ENCODE data around the gene NOP53. TPM values are rescaled to one million over a fixed set of nuclear protein-coding genes. Genes with fewer than 3 reads are reported as not detected.
"Not testable (repeated sequence)": the region's sequence is repeated elsewhere in the genome, so short reads cannot be mapped to it uniquely, and the experiment has no call there.

The NOP53 gene
- total and polyA plus RNA-seq, 3 donors from 2014 or later, result 166 to 325 (median 309) TPM

- H3K4me3 ChIP-seq, result no peak overlapping the region
- no peaks in the 10 kb centered on the region for H3K36me3 ChIP-seq (ENCODE audit: low read depth, missing control alignments)
- no peak for DNase-seq
- WGBS, 2 donors, result 88 to 92% methylated on average over 36 to 48 of the region's 48 CpGs
- H3K9me3 ChIP-seq, result no peaks in the 10 kb centered on the region
- H3K27me3 ChIP-seq, result no peaks in the 10 kb centered on the region
- H3K4me1 ChIP-seq, result peaks cover 20% of the 10 kb centered on the region
- TF ChIP-seq POLR2A (IDR thresholded peaks at IDR 0.05) (no peak), CTCF (IDR thresholded peaks at IDR 0.05) (no peak)
- intact Hi-C loops (cut with DNase I; ENCODE audit: low total_unique reads), result no loop called here
- H3K27ac ChIP-seq, result no peak overlapping the region
Observed at GRCh38 chr19:47740866-47741519, 4.4 kb upstream of the NOP53 start.

GRCh38 chr19:47741544-47742140 lies 3.7 kb upstream of the NOP53 start:
- peaks cover 27% of the 10 kb centered on the region for H3K4me1 ChIP-seq
- intact Hi-C loops (cut with DNase I; ENCODE audit: low total_unique reads), result no loop called here
- H3K27me3 ChIP-seq, result no peaks in the 10 kb centered on the region
- no peak for DNase-seq
- TF ChIP-seq POLR2A (IDR thresholded peaks at IDR 0.05), result no peak
- TF ChIP-seq CTCF (IDR thresholded peaks at IDR 0.05), result no peak
- H3K36me3 ChIP-seq (ENCODE audit: low read depth, missing control alignments), result no peaks in the 10 kb centered on the region
- peak overlapping the region in 1 of 2 donors; percentile 96 for H3K27ac ChIP-seq
- H3K4me3 ChIP-seq, result no peak overlapping the region
- H3K9me3 ChIP-seq, result no peaks in the 10 kb centered on the region
- 75 to 84% methylated on average over 15 of the region's 15 CpGs for WGBS, 2 donors

DNA sequence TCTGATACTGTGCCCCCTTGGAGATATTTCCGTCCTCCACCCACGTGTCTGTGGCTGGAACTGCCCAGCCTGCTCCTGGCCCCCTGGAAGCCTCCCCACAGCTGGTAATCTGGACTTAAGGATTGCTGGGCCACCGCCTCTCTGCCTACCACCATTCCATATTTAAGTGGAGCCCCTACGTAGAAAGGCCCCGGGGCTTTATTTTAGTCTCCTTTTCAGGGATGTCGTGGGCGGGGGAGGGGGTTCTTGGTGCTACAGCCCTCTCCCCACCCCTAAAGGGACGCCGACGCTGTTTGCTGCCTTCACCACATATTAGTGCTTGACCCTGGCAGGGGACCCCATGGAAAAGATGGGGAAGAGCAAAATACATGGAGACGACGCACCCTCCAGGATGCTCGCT lies 2.7 kb upstream of the NOP53 start:
- WGBS, 2 donors, result 13 to 14% methylated on average over 11 to 13 of the region's 13 CpGs
- no peak for DNase-seq
- no peaks in the 10 kb centered on the region for H3K9me3 ChIP-seq
- no peaks in the 10 kb centered on the region for H3K27me3 ChIP-seq
- intact Hi-C loops (cut with DNase I; ENCODE audit: low total_unique reads), result no loop called here
- peak overlapping the region; percentile 16 to 47 for H3K4me3 ChIP-seq
- TF ChIP-seq CTCF (IDR thresholded peaks at IDR 0.05), result no peak
- TF ChIP-seq POLR2A (IDR thresholded peaks at IDR 0.05), result no peak
- H3K4me1 ChIP-seq, result peaks cover 29% of the 10 kb centered on the region
- H3K36me3 ChIP-seq (ENCODE audit: low read depth, missing control alignments), result no peaks in the 10 kb centered on the region
- H3K27ac ChIP-seq, result peak overlapping the region; percentile 86 to 96

DNA sequence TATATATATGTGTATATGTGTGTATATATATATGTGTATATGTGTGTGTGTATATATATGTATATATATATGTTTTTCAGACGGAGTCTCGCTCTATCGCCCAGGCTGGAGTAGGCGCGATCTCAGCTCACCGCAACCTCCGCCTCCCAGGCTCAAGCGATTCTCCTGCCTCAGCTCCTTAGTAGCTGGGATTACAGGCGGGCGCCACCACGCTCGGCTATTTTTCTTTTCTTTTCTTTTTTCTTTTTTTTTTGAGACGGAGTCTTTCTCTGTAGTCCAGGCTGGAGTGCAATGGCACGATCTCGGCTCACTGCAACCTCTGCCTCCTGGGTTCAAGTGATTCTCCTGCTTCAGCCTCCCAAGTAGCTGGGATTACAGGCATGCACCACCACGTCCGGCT lies 783 bp downstream of the NOP53 start:
- H3K9me3 ChIP-seq; H3K27me3 ChIP-seq; H3K36me3 ChIP-seq (ENCODE audit: low read depth, missing control alignments); DNase-seq; intact Hi-C loops (cut with DNase I; ENCODE audit: low total_unique reads): not testable (repeated sequence)
- H3K27ac ChIP-seq, result peak overlapping the region in 1 of 2 donors; percentile 98
- peak overlapping the region; percentile 81 to 91 for H3K4me3 ChIP-seq
- peaks cover 29% of the 10 kb centered on the region for H3K4me1 ChIP-seq
- 29 to 51% methylated on average over 17 of the region's 17 CpGs for WGBS, 2 donors

DNA sequence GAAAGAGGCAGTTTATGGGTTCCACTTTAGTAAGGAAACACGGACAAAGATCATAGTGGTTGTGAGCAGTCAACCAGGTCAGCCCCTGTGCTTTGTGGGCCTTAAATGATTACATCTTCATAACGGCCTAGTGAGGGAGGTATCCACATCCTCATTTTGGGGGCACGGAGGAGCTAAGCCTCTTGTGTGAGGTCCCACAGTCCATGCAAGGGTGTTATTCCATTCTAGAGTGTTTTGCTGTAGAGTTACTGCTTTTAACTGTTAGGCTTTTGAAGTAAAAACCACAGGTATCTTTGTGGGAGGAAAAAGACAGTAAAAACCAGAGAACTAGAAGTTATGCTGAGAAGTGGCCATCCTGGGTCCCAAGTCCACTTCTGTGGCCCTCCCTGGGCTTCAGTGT lies 4.0 kb downstream of the NOP53 start:
- WGBS, 2 donors, result 91 to 93% methylated on average over 3 of the region's 3 CpGs
- intact Hi-C loops (cut with DNase I; ENCODE audit: low total_unique reads), result no loop called here
- Histone ChIP-seq H3K4me3 (no peak overlapping the region), H3K27me3 (no peaks in the 10 kb centered on the region), H3K4me1 (peaks cover 14% of the 10 kb centered on the region), H3K9me3 (no peaks in the 10 kb centered on the region), H3K36me3 (ENCODE audit: low read depth, missing control alignments) (no peaks in the 10 kb centered on the region), H3K27ac (no peak overlapping the region)
- DNase-seq, result no peak
- no peak for TF ChIP-seq POLR2A (IDR thresholded peaks at IDR 0.05)
- TF ChIP-seq CTCF (IDR thresholded peaks at IDR 0.05), result no peak
